OCI-LY7 (cell line): ENCODE measurements around the gene HRC. TPM values are rescaled to one million over a fixed set of nuclear protein-coding genes. Genes with fewer than 3 reads are reported as not detected.

Experiments used
- BruUV-seq: library from RNA; stranded (reverse); fragments of 400-500 nt; replicated peaks from 2 replicates; lab custom pipeline; 2021; lab: Mats Ljungman, UMichigan
- CTCF ChIA-PET: fragments of 300-600 bp; sonication (Branson Sonifier 250); formaldehyde crosslinking; loops from one replicate; lab custom pipeline; 2022; ENCODE audit warnings: antibody characterized with exemption; ENCODE audit not compliant: unreplicated experiment; lab: Charles Lee
- POLR2A ChIA-PET: fragments of 300-600 bp; sonication (Branson Sonifier 250); formaldehyde crosslinking; loops from one replicate; lab custom pipeline; 2022; ENCODE audit warnings: antibody characterized with exemption; lab: Charles Lee
- DNase-seq: peaks from one replicate; pipeline ENCODE4 v3.0.0-alpha.2; 2015; ENCODE audit warnings: low spot score
- H2AFZ ChIP-seq: fragments of 200-600 bp; sonication (generic), shearing (Covaris generic); 2 replicates; pipeline ENCODE4 v1.6.1; 2014; ENCODE audit warnings: mild to moderate bottlenecking, antibody characterized with exemption, low read length, moderate library complexity
- H3K27ac ChIP-seq: fragments of 200-600 bp; sonication (generic); 2 replicates; pipeline ENCODE4 v1.5.1; 2014; ENCODE audit warnings: mixed run types, low read depth, mild to moderate bottlenecking, moderate library complexity, low read length, inconsistent platforms; ENCODE audit not compliant: poor library complexity, severe bottlenecking
- H3K36me3 ChIP-seq: fragments of 200-600 bp; sonication (generic); 2 replicates; pipeline ENCODE4 v1.6.1; 2014; ENCODE audit warnings: mild to moderate bottlenecking, antibody characterized with exemption, low read length, moderate library complexity, mixed read lengths; ENCODE audit not compliant: insufficient read depth
- H3K4me1 ChIP-seq: fragments of 200-600 bp; sonication (generic); 2 replicates; pipeline ENCODE4 v1.5.1; 2014; ENCODE audit warnings: mild to moderate bottlenecking, low read length; ENCODE audit not compliant: insufficient read depth, poor library complexity, severe bottlenecking
- H3K4me2 ChIP-seq: fragments of 200-600 bp; sonication (generic); 2 replicates; pipeline ENCODE4 v1.6.1; 2014; ENCODE audit warnings: mild to moderate bottlenecking, low read length
- H3K4me3 ChIP-seq: fragments of 200-600 bp; sonication (generic); 2 replicates; pipeline ENCODE4 v1.5.1; 2014; ENCODE audit warnings: mild to moderate bottlenecking, low read depth, low read length; ENCODE audit not compliant: poor library complexity, severe bottlenecking
- H3K79me2 ChIP-seq: fragments of 200-600 bp; sonication (generic); 2 replicates; pipeline ENCODE4 v1.6.1; 2016; ENCODE audit warnings: low read depth, mild to moderate bottlenecking, low read length, moderate library complexity, mixed read lengths; ENCODE audit not compliant: insufficient read depth
- H3K9me2 ChIP-seq: fragments of 200-600 bp; sonication (generic); 2 replicates; pipeline ENCODE4 v1.6.1; 2016; ENCODE audit warnings: mild to moderate bottlenecking, low read length, mixed read lengths; ENCODE audit not compliant: insufficient read depth
- H3K9me3 ChIP-seq: fragments of 200-600 bp; sonication (generic); 2 replicates; pipeline ENCODE4 v1.6.1; 2014; ENCODE audit warnings: mild to moderate bottlenecking, mixed run types, low read length, mixed read lengths
- H4K20me1 ChIP-seq: fragments of 200-600 bp; sonication (generic); 2 replicates; pipeline ENCODE4 v1.6.1; 2014; ENCODE audit warnings: mild to moderate bottlenecking, antibody characterized with exemption, low read length, moderate library complexity, mixed read lengths; ENCODE audit not compliant: insufficient read depth
- EZH2phosphoT487 ChIP-seq: fragments of 200-600 bp; sonication (generic); IDR thresholded peaks from 2 replicates; pipeline ENCODE4 v1.6.1; 2018; ENCODE audit warnings: low read depth, borderline replicate concordance, mild to moderate bottlenecking, mixed run types, antibody characterized with exemption, low read length, moderate library complexity, mixed read lengths
- intact Hi-C: fragments of 100-400 bp; cut with micrococcal nuclease; formaldehyde crosslinking; loops from one replicate; pipeline ENCODE4 v1.10.0; 2022; ENCODE audit not compliant: unreplicated experiment
- total RNA-seq, 2 experiments: library from RNA; depleted of rRNA in 1 of 2; stranded (reverse); fragments of >200 nt in 1 of 2; shearing (Covaris generic) in 1 of 2; gene quantifications; 2 replicates each; pipeline ENCODE4 v1.2.3, GENCODE V29; 2014 to 2022
- TF ChIP-seq, protein P1 (sequence below): fragments of 200-600 bp; sonication (generic); conservative IDR thresholded peaks from 2 replicates; pipeline ENCODE4 v1.5.1; 2014; ENCODE audit warnings: mild to moderate bottlenecking, antibody characterized with exemption, low read length, moderate library complexity, mixed read lengths

HRC gene
- total RNA-seq, 2 experiments from 2014 or later: not detected

GRCh38 chr19:49180659-49181058 lies 25.5 kb upstream of the HRC start:
- intact Hi-C loops: no loop called here
- CTCF ChIA-PET: no interaction called here
- TF ChIP-seq EZH2phosphoT487: no peak
- TF ChIP-seq, protein P1, sequence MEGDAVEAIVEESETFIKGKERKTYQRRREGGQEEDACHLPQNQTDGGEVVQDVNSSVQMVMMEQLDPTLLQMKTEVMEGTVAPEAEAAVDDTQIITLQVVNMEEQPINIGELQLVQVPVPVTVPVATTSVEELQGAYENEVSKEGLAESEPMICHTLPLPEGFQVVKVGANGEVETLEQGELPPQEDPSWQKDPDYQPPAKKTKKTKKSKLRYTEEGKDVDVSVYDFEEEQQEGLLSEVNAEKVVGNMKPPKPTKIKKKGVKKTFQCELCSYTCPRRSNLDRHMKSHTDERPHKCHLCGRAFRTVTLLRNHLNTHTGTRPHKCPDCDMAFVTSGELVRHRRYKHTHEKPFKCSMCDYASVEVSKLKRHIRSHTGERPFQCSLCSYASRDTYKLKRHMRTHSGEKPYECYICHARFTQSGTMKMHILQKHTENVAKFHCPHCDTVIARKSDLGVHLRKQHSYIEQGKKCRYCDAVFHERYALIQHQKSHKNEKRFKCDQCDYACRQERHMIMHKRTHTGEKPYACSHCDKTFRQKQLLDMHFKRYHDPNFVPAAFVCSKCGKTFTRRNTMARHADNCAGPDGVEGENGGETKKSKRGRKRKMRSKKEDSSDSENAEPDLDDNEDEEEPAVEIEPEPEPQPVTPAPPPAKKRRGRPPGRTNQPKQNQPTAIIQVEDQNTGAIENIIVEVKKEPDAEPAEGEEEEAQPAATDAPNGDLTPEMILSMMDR: no peak

DNA sequence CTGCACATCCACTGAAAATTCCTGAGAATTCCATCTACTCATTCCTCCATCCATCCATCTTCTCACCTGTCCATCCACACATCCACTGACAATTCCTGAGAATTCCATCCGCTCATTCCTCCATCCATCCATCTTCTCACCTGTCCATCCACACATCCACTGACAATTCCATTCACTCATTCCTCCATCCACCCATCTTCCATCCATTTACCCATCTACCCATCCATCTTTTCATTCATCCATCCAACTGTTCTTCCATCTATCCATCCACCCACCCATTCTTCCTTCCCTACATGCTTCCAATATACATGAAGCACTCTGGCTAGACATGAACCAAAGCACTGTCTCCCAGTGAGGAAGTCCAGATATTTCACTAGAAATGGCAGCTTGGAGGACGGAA lies 18.0 kb upstream of the HRC start:
- CTCF ChIA-PET: no interaction called here
- H3K27ac ChIP-seq: no peak overlapping the region
- no peaks in the 10 kb centered on the region for H3K36me3 ChIP-seq
- H3K4me2 ChIP-seq: no peak overlapping the region
- peaks cover 4% of the 10 kb centered on the region for H3K4me1 ChIP-seq
- BruUV-seq: no TSS peak
- POLR2A ChIA-PET: no interaction called here
- H3K9me3 ChIP-seq: no peaks in the 10 kb centered on the region
- H3K79me2 ChIP-seq: no peaks in the 10 kb centered on the region
- H4K20me1 ChIP-seq: no peaks in the 10 kb centered on the region
- intact Hi-C loops: no loop called here
- no peaks in the 10 kb centered on the region for H3K9me2 ChIP-seq
- TF ChIP-seq, protein P1: no peak
- TF ChIP-seq EZH2phosphoT487: no peak
- no peak overlapping the region for H2AFZ ChIP-seq
- DNase-seq: no peak
- H3K4me3 ChIP-seq: no peak overlapping the region

More at GRCh38 chr19:49180659-49181058, 25.5 kb upstream of the HRC start:
- H3K4me2 ChIP-seq: no peak overlapping the region
- no peak for DNase-seq
- peaks cover 4% of the 10 kb centered on the region for H3K4me1 ChIP-seq
- POLR2A ChIA-PET: no interaction called here
- H3K79me2 ChIP-seq: no peaks in the 10 kb centered on the region
- no peaks in the 10 kb centered on the region for H3K36me3 ChIP-seq
- no peak overlapping the region for H3K27ac ChIP-seq
- BruUV-seq: no TSS peak
- peaks cover 5% of the 10 kb centered on the region; the same call in 1 of the 2 replicates for H3K9me3 ChIP-seq
- no peak overlapping the region for H2AFZ ChIP-seq
- H4K20me1 ChIP-seq: no peaks in the 10 kb centered on the region
- H3K4me3 ChIP-seq: no peak overlapping the region
- no peaks in the 10 kb centered on the region for H3K9me2 ChIP-seq

DNA sequence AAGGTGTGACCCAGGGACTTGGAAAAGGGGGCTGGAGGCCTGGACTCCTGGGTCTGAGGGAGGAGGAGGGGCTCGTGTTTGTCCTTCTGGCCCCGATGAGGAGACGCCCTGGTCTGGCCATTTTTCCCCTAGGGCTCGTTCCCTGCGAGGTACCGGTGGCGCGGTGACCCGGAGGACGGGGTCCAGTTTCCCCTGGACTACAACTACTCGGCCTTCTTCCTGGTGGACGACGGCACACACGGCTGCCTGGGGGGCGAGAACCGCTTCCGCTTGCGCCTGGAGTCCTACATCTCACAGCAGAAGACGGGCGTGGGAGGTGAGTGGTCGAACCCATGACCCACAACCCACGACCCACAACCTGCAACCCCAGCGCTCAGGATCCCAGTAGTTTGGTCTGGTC lies 13.2 kb upstream of the HRC start:
- DNase-seq: no peak
- Histone ChIP-seq H3K79me2 (no peaks in the 10 kb centered on the region), H3K4me3 (no peak overlapping the region), H3K27ac (no peak overlapping the region), H3K9me2 (no peaks in the 10 kb centered on the region), H3K9me3 (no peaks in the 10 kb centered on the region), H3K36me3 (no peaks in the 10 kb centered on the region), H2AFZ (no peak overlapping the region), H4K20me1 (no peaks in the 10 kb centered on the region), H3K4me1 (no peaks in the 10 kb centered on the region), H3K4me2 (no peak overlapping the region)
- TF ChIP-seq, protein P1: no peak
- no peak for TF ChIP-seq EZH2phosphoT487
- intact Hi-C loops: no loop called here
- POLR2A ChIA-PET: no interaction called here
- no TSS peak for BruUV-seq
- CTCF ChIA-PET: no interaction called here
